Liver (tissue), 9 donors: ENCODE measurements around the gene GLIPR2. TPM values are rescaled to one million over a fixed set of nuclear protein-coding genes. Genes with fewer than 3 reads are reported as not detected.

ENCODE experiments used
- DNase-seq: peaks from one replicate; pipeline ENCODE4 v3.0.0-alpha.2; 2017; ENCODE audit warnings: low spot score
- H3K27ac ChIP-seq, 2 donors: one replicate each; pipeline ENCODE4 v1.7.0; 2013; ENCODE audit warnings: inconsistent platforms in 2 of 2, low read length in 2 of 2, control low read depth in 1 of 2, low read depth in 1 of 2, mild to moderate bottlenecking in 1 of 2
- H3K27me3 ChIP-seq, 4 donors: one replicate each; pipeline versions ENCODE4 v1.6.1 to v1.7.0; 2013; ENCODE audit warnings: low read length in 3 of 4, inconsistent platforms in 1 of 4, mild to moderate bottlenecking in 1 of 4, moderate library complexity in 1 of 4; ENCODE audit not compliant: control insufficient read depth in 4 of 4, insufficient read depth in 4 of 4
- H3K36me3 ChIP-seq, 4 donors: one replicate each; pipeline versions ENCODE4 v1.6.1 to v1.7.0; 2013; ENCODE audit warnings: low read length in 3 of 4, mild to moderate bottlenecking in 3 of 4, low read depth in 1 of 4, moderate library complexity in 1 of 4; ENCODE audit not compliant: control insufficient read depth in 4 of 4, insufficient read depth in 3 of 4
- H3K4me1 ChIP-seq, 4 donors: one replicate each; pipeline versions ENCODE4 v1.6.1 to v1.7.0; 2013; ENCODE audit warnings: low read length in 3 of 4, mild to moderate bottlenecking in 3 of 4, moderate library complexity in 1 of 4; ENCODE audit not compliant: control insufficient read depth in 4 of 4, insufficient read depth in 4 of 4
- H3K4me3 ChIP-seq, 3 donors: one replicate each; pipeline versions ENCODE4 v1.6.1 to v1.7.0; 2013; ENCODE audit warnings: low read length in 3 of 3, control low read depth in 1 of 3, low read depth in 1 of 3, mild to moderate bottlenecking in 1 of 3
- H3K9ac ChIP-seq, 2 donors: one replicate each; pipeline ENCODE4 v1.7.0; 2013; ENCODE audit warnings: low read length in 2 of 2, mild to moderate bottlenecking in 2 of 2, moderate library complexity in 2 of 2, control low read depth in 1 of 2, low read depth in 1 of 2
- H3K9me3 ChIP-seq, 4 donors: one replicate each; pipeline versions ENCODE4 v1.6.1 to v1.7.0; 2013; ENCODE audit warnings: low read length in 3 of 4; ENCODE audit not compliant: control insufficient read depth in 4 of 4
- ATF3 ChIP-seq: IDR thresholded peaks from 2 replicates; pipeline ENCODE4 v1.6.1; 2016; ENCODE audit warnings: antibody characterized with exemption
- CTCF ChIP-seq: fragments of 150-350 bp; IDR thresholded peaks from 2 replicates; pipeline ENCODE4 v1.5.1; 2017; ENCODE audit warnings: improper control_type of control experiment, low read depth, low read length; ENCODE audit not compliant: missing input control
- EGR1 ChIP-seq, 2 donors: IDR thresholded peaks; 2 replicates each; pipeline ENCODE4 v1.6.1; 2016 to 2018; ENCODE audit warnings: antibody characterized with exemption in 2 of 2, low read depth in 2 of 2
- FOXA1 ChIP-seq: IDR thresholded peaks from 2 replicates; pipeline ENCODE4 v1.6.1; 2016; ENCODE audit warnings: antibody characterized with exemption
- FOXA2 ChIP-seq: IDR thresholded peaks from 2 replicates; pipeline ENCODE4 v1.6.1; 2016; ENCODE audit warnings: antibody characterized with exemption
- GABPA ChIP-seq, 2 donors: IDR thresholded peaks in 1 of 2; conservative IDR thresholded peaks in 1 of 2; 2 replicates each; pipeline ENCODE4 v1.6.1; 2016; ENCODE audit warnings: antibody characterized with exemption in 2 of 2, mild to moderate bottlenecking in 1 of 2, moderate library complexity in 1 of 2
- HNF4A ChIP-seq, 2 donors: conservative IDR thresholded peaks; 2 replicates each; pipeline ENCODE4 v1.6.1; 2016; ENCODE audit warnings: antibody characterized with exemption in 2 of 2, mild to moderate bottlenecking in 2 of 2
- HNF4G ChIP-seq: IDR thresholded peaks from 2 replicates; pipeline ENCODE4 v1.6.1; 2016; ENCODE audit warnings: antibody characterized with exemption
- MAX ChIP-seq: IDR thresholded peaks from 2 replicates; pipeline ENCODE4 v1.6.1; 2016; ENCODE audit warnings: antibody characterized with exemption
- NR2F2 ChIP-seq: IDR thresholded peaks from 2 replicates; pipeline ENCODE4 v1.6.1; 2016; ENCODE audit warnings: antibody characterized with exemption
- RAD21 ChIP-seq, 2 donors: IDR thresholded peaks; 2 replicates each; pipeline ENCODE4 v1.6.1; 2016; ENCODE audit warnings: antibody characterized with exemption in 2 of 2, mild to moderate bottlenecking in 2 of 2
- REST ChIP-seq: IDR thresholded peaks from 2 replicates; pipeline ENCODE4 v1.6.1; 2016; ENCODE audit warnings: antibody characterized with exemption, mild to moderate bottlenecking
- SP1 ChIP-seq: IDR thresholded peaks from 2 replicates; pipeline ENCODE4 v1.6.1; 2018; ENCODE audit warnings: antibody characterized with exemption, mild to moderate bottlenecking
- TAF1 ChIP-seq: conservative IDR thresholded peaks from 2 replicates; pipeline ENCODE4 v1.6.1; 2016; ENCODE audit warnings: antibody characterized with exemption, mild to moderate bottlenecking
- YY1 ChIP-seq: IDR thresholded peaks from 2 replicates; pipeline ENCODE4 v1.6.1; 2016; ENCODE audit warnings: antibody characterized with exemption, mild to moderate bottlenecking
- ZBTB33 ChIP-seq: IDR thresholded peaks from 2 replicates; pipeline ENCODE4 v1.6.1; 2016; ENCODE audit warnings: antibody characterized with exemption
- WGBS: extraction: QIAGEN DNeasy Blood & Tissue Kit; methylation state at CpG from one replicate; pipeline ENCODE4 v1.1.7; 2013; 5-methylcytosine and 5-hydroxymethylcytosine counted together
- polyA plus RNA-seq, 2 donors: library from polyadenylated mRNA; stranded (reverse) in 1 of 2; unstranded in 1 of 2; fragments of 200-250 nt in 1 of 2; fragments of >200 nt in 1 of 2; fragmentation: Nextera tagmentation in 1 of 2; extraction: Ambion mirVana in 1 of 2; gene quantifications; one replicate each; pipeline versions ENCODE4 v1.2.1 to v1.2.3, GENCODE V29; 2013 to 2015
- total RNA-seq, 2 donors: library from RNA; depleted of rRNA; stranded (reverse); fragments of >200 nt; gene quantifications; one replicate each; pipeline ENCODE4 v1.2.3, GENCODE V29; 2014
- donor health status: healthy.
- donor health status: healthy.
- donor health status: healthy.
- donor health status: healthy.
- donor health status: healthy.

The GLIPR2 gene
- total and polyA plus RNA-seq, 4 donors = 1.7 to 17.6 (median 2.9) TPM

- 79% methylated on average over 10 of the region's 10 CpGs for WGBS
- peaks cover 0 to 3% (median 0%) of the 10 kb centered on the region in 4 donors for H3K4me1 ChIP-seq
- H3K36me3 ChIP-seq = no peaks in the 10 kb centered on the region
- H3K9ac ChIP-seq = no peak overlapping the region
- H3K27me3 ChIP-seq = no peaks in the 10 kb centered on the region
- H3K4me3 ChIP-seq = no peak overlapping the region
- TF ChIP-seq CTCF = no peak
- TF ChIP-seq FOXA2 = no peak
- DNase-seq = no peak
- no peaks in the 10 kb centered on the region for H3K9me3 ChIP-seq
- H3K27ac ChIP-seq = no peak overlapping the region
Measured at GRCh38 chr9:36125062-36125855, 11.3 kb upstream of the GLIPR2 start.

- WGBS = 68% methylated on average over 7 of the region's 7 CpGs
- TF ChIP-seq ZBTB33 (no peak), EGR1 (IDR thresholded peaks at IDR 0.05; ENCODE audit: low read depth in 2 of 2) (no peak), NR2F2 (no peak), REST (no peak), CTCF (no peak), TAF1 (no peak), YY1 (no peak), FOXA2 (no peak), FOXA1 (no peak), ATF3 (no peak), MAX (no peak), HNF4A (conservative IDR thresholded peaks at IDR 0.05) (no peak), GABPA (IDR thresholded peaks at IDR 0.05 in 1 of 2, conservative IDR thresholded peaks at IDR 0.05 in 1 of 2) (no peak), RAD21 (IDR thresholded peaks at IDR 0.05) (no peak), SP1 (no peak), HNF4G (no peak)
- no peaks in the 10 kb centered on the region for H3K9me3 ChIP-seq
- no peak overlapping the region for H3K9ac ChIP-seq
- no peak overlapping the region for H3K27ac ChIP-seq
- no peaks in the 10 kb centered on the region for H3K27me3 ChIP-seq
- H3K4me1 ChIP-seq = peaks cover 0 to 3% (median 0%) of the 10 kb centered on the region in 4 donors
- no peak for DNase-seq
- no peaks in the 10 kb centered on the region for H3K36me3 ChIP-seq
- H3K4me3 ChIP-seq = no peak overlapping the region
Measured at GRCh38 chr9:36126016-36126730, 10.4 kb upstream of the GLIPR2 start.
